ENCODE results near the gene PPARGC1A.

GRCh38 chr4:23897564-23898109 lies 7.8 kb upstream of the PPARGC1A start:
- no peak for TF ChIP-seq KDM1A (IDR thresholded peaks at IDR 0.05; ENCODE audit: low read depth)
- TF ChIP-seq ELK1 (IDR thresholded peaks at IDR 0.05; ENCODE audit: low read depth, low read length): no peak
- no peak for TF ChIP-seq CTCF (IDR thresholded peaks at IDR 0.05)
- no peak for TF ChIP-seq NR3C1 (IDR thresholded peaks at IDR 0.05)
- TF ChIP-seq CHD2 (IDR thresholded peaks at IDR 0.05; ENCODE audit: low read length, partially characterized antibody): no peak
